ENCODE measurements around the gene TPST2.
A peak's percentile ranks its signal among the peaks of the same experiment; 100 is the strongest.

TPST2 gene

DNA sequence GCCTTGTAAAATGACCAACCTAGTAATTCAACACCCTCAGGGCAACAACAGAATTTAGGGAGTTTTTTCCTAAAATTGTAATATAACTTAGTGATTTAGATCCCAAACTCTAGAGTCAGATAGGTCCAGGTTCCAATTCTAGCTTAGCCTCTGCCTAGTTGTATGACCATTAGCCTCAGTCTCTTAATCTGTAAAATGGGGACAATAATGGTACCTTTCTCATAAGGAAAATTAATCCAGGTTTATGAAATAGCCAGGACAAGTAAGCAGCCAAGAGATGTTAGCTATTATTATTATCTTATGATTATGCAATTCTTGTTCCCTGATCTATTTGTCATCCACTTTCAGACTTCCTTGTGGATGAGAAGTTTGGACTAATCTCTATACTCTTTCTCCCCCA lies 81.8 kb downstream of the TPST2 start:
- intact Hi-C loops (cut with DNase I; ENCODE audit: low total_unique reads), result no loop called here
- no peaks in the 10 kb centered on the region for H3K27me3 ChIP-seq
- DNase-seq, result no peak
- peaks cover 59 to 68% (median 64%) of the 10 kb centered on the region in 3 donors for H3K36me3 ChIP-seq
- H3K4me3 ChIP-seq, result no peak overlapping the region
- peaks cover 0 to 20% (median 16%) of the 10 kb centered on the region in 4 donors for H3K4me1 ChIP-seq
- TF ChIP-seq, protein P1, sequence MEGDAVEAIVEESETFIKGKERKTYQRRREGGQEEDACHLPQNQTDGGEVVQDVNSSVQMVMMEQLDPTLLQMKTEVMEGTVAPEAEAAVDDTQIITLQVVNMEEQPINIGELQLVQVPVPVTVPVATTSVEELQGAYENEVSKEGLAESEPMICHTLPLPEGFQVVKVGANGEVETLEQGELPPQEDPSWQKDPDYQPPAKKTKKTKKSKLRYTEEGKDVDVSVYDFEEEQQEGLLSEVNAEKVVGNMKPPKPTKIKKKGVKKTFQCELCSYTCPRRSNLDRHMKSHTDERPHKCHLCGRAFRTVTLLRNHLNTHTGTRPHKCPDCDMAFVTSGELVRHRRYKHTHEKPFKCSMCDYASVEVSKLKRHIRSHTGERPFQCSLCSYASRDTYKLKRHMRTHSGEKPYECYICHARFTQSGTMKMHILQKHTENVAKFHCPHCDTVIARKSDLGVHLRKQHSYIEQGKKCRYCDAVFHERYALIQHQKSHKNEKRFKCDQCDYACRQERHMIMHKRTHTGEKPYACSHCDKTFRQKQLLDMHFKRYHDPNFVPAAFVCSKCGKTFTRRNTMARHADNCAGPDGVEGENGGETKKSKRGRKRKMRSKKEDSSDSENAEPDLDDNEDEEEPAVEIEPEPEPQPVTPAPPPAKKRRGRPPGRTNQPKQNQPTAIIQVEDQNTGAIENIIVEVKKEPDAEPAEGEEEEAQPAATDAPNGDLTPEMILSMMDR (IDR thresholded peaks at IDR 0.05), result no peak
- H3K27ac ChIP-seq, result no peak overlapping the region
- H3K9me3 ChIP-seq, result no peaks in the 10 kb centered on the region

DNA sequence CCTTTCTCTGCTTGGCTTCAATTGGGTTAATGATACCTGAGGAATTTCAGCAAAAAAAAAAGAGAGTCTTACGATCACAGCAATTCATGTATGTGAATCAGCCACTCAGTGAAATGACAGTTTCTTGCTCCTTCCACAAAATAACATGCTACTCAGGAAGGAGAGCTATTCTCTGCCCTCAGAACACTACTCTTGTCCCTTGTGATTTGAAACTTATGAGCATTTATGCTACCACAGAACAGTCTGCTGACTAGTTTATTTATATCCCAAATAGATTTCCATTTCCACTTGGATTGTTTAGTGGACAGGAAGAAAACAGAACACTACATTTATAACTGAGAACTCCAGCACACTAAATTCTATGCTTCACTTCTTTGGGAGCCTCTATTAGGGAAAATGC lies 86.2 kb downstream of the TPST2 start:
- Histone ChIP-seq H3K27me3 (no peaks in the 10 kb centered on the region), H3K36me3 (peaks cover 91 to 98% (median 94%) of the 10 kb centered on the region in 3 donors), H3K27ac (no peak overlapping the region), H3K9me3 (no peaks in the 10 kb centered on the region), H3K4me3 (no peak overlapping the region), H3K4me1 (no peaks in the 10 kb centered on the region)
- TF ChIP-seq, protein P1 (IDR thresholded peaks at IDR 0.05), result no peak
- intact Hi-C loops (cut with DNase I; ENCODE audit: low total_unique reads), result no loop called here
- no peak for DNase-seq

GRCh38 chr22:26502688-26503561 lies 87.0 kb downstream of the TPST2 start:
- Histone ChIP-seq H3K4me1 (no peaks in the 10 kb centered on the region), H3K27me3 (no peaks in the 10 kb centered on the region), H3K27ac (no peak overlapping the region), H3K4me3 (no peak overlapping the region), H3K36me3 (peaks cover 91 to 98% (median 93%) of the 10 kb centered on the region in 3 donors), H3K9me3 (no peaks in the 10 kb centered on the region)
- intact Hi-C loops (cut with DNase I; ENCODE audit: low total_unique reads), result no loop called here
- TF ChIP-seq, protein P1 (IDR thresholded peaks at IDR 0.05), result peak in 1 of 2 experiments; percentile 27
- no peak for DNase-seq

DNA sequence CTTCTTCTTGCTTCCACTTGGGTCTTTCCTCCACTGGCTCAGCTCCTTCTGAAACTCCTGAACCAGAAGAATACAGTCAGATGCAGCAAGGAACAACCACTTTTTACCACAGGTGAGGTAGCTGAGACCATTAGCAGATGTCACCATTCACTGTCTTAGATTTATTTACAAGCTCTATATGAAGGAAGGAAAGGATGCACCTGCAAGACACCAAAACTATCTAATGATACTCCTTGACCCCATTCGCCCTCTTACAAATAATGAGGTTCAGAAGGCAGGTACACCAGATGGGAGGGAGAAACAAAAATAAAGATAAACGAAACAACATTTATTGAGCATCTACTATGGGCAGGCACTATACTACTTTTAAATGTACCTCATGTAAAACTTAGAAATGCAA lies 87.9 kb downstream of the TPST2 start:
- no peak overlapping the region for H3K27ac ChIP-seq
- no peak for DNase-seq
- no peaks in the 10 kb centered on the region for H3K9me3 ChIP-seq
- H3K4me1 ChIP-seq, result no peaks in the 10 kb centered on the region
- peaks cover 88 to 99% (median 95%) of the 10 kb centered on the region in 3 donors for H3K36me3 ChIP-seq
- TF ChIP-seq, protein P1 (IDR thresholded peaks at IDR 0.05), result no peak
- intact Hi-C loops (cut with DNase I; ENCODE audit: low total_unique reads), result no loop called here
- no peaks in the 10 kb centered on the region for H3K27me3 ChIP-seq
- no peak overlapping the region for H3K4me3 ChIP-seq

DNA sequence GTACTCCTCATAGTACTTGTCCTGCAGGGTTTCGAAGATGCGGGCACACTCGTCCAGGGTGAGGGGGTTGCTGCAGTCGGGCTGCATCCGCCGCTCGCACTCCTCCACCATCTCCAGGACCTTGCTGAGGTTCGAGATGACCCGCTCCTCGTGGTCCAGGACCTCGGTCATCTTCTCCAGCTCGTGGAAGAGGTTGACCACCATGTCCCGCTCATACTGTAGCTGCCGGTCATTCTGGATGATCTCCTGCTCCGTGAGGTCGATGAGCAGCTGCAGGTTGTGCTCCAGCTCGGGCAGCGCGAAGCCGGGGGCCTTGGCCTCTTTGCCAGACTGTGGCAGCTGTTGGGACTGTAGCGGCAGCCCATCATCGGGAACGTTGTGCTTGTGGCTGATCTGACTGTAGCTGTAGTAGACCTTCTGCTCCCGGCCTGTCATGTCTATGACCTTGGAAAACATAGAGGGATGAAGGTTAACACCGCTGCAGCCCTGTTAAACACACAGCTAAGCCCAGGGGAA lies 90.7 kb downstream of the TPST2 start:
- H3K4me3 ChIP-seq, result no peak overlapping the region
- H3K36me3 ChIP-seq, result peaks cover 87 to 99% (median 92%) of the 10 kb centered on the region in 3 donors
- no peaks in the 10 kb centered on the region for H3K9me3 ChIP-seq
- H3K4me1 ChIP-seq, result no peaks in the 10 kb centered on the region
- no peak for DNase-seq
- no peaks in the 10 kb centered on the region for H3K27me3 ChIP-seq
- TF ChIP-seq, protein P1 (IDR thresholded peaks at IDR 0.05), result no peak
- intact Hi-C loops (cut with DNase I; ENCODE audit: low total_unique reads), result no loop called here
- no peak overlapping the region for H3K27ac ChIP-seq

Data from tibial artery (tissue), 4 donors.